GM19193 (cell line): Measurements from ENCODE around the gene ACTN4.

Source experiments
- POLR2A ChIP-seq: IDR thresholded peaks from 4 replicates; pipeline ENCODE4 v1.6.1; 2011; ENCODE audit not compliant: insufficient read depth, insufficient read length; ENCODE audit errors: extremely low read depth

The ACTN4 gene

GRCh38 chr19:38664503-38665211 is 17.2 kb downstream of the ACTN4 start:
- TF ChIP-seq POLR2A, result no peak

- no peak for TF ChIP-seq POLR2A
These were observed 17.9 kb downstream of the ACTN4 start for GRCh38 chr19:38665219-38665931.

GRCh38 chr19:38665950-38666662 is 18.7 kb downstream of the ACTN4 start:
- TF ChIP-seq POLR2A, result no peak

- no peak for TF ChIP-seq POLR2A
These were observed 19.4 kb downstream of the ACTN4 start for GRCh38 chr19:38666663-38667511.

GRCh38 chr19:38667661-38668171 is 20.3 kb downstream of the ACTN4 start:
- no peak for TF ChIP-seq POLR2A

GRCh38 chr19:38669552-38669951 is 22.1 kb downstream of the ACTN4 start:
- TF ChIP-seq POLR2A, result no peak

GRCh38 chr19:38670921-38671398 is 23.5 kb downstream of the ACTN4 start:
- TF ChIP-seq POLR2A, result no peak

GRCh38 chr19:38671654-38672053 is 24.2 kb downstream of the ACTN4 start:
- TF ChIP-seq POLR2A, result no peak

GRCh38 chr19:38673030-38673429 is 25.6 kb downstream of the ACTN4 start:
- no peak for TF ChIP-seq POLR2A

- no peak for TF ChIP-seq POLR2A
These were observed 27.1 kb downstream of the ACTN4 start for GRCh38 chr19:38674388-38675171.

GRCh38 chr19:38675611-38676010 is 28.2 kb downstream of the ACTN4 start:
- no peak for TF ChIP-seq POLR2A

GRCh38 chr19:38676023-38676877 is 28.8 kb downstream of the ACTN4 start:
- no peak for TF ChIP-seq POLR2A
